H9 (cell line): ENCODE results near the gene DGUOK. TPM values are rescaled to one million over a fixed set of nuclear protein-coding genes. Genes with fewer than 3 reads are reported as not detected.

Experiments
- DNase-seq: peaks from one replicate; pipeline ENCODE4 v3.0.0-alpha.2; 2017
- H2AFZ ChIP-seq: one replicate; pipeline ENCODE4 v1.6.1; 2013; ENCODE audit warnings: mild to moderate bottlenecking, low read length, control low read depth, moderate library complexity
- H2AK5ac ChIP-seq: 2 replicates; pipeline ENCODE4 v1.6.1; 2013; ENCODE audit warnings: low read length, control low read depth, mixed read lengths; ENCODE audit not compliant: insufficient read length
- H2BK120ac ChIP-seq: one replicate; pipeline ENCODE4 v1.6.1; 2013; ENCODE audit warnings: low read depth, mild to moderate bottlenecking, low read length, control low read depth, inconsistent platforms; ENCODE audit not compliant: poor library complexity, severe bottlenecking
- H2BK12ac ChIP-seq: 2 replicates; pipeline ENCODE4 v1.6.1; 2013; ENCODE audit warnings: low read length, control low read depth, mixed read lengths, low read depth; ENCODE audit not compliant: insufficient read length
- H2BK15ac ChIP-seq: 2 replicates; pipeline ENCODE4 v1.6.1; 2013; ENCODE audit warnings: low read depth, low read length, control low read depth
- H2BK20ac ChIP-seq: one replicate; pipeline ENCODE4 v1.6.1; 2013; ENCODE audit warnings: low read depth, mild to moderate bottlenecking, low read length, control low read depth, inconsistent platforms; ENCODE audit not compliant: poor library complexity, severe bottlenecking
- H2BK5ac ChIP-seq: 2 replicates; pipeline ENCODE4 v1.6.1; 2013; ENCODE audit warnings: low read length, control low read depth, mixed read lengths; ENCODE audit not compliant: insufficient read length
- H3K14ac ChIP-seq: 2 replicates; pipeline ENCODE4 v1.6.1; 2013; ENCODE audit warnings: low read length, control low read depth; ENCODE audit not compliant: insufficient read depth
- H3K18ac ChIP-seq: 2 replicates; pipeline ENCODE4 v1.6.1; 2013; ENCODE audit warnings: low read depth, mild to moderate bottlenecking, mixed read lengths, low read length, control low read depth; ENCODE audit not compliant: insufficient read length
- H3K23ac ChIP-seq: 2 replicates; pipeline ENCODE4 v1.6.1; 2013; ENCODE audit warnings: low read length, control low read depth, mixed read lengths, low read depth; ENCODE audit not compliant: insufficient read length
- H3K23me2 ChIP-seq: 2 replicates; pipeline ENCODE4 v1.6.1; 2013; ENCODE audit warnings: low read depth, mild to moderate bottlenecking, mixed read lengths, low read length, control low read depth; ENCODE audit not compliant: insufficient read length, poor library complexity, severe bottlenecking
- H3K27ac ChIP-seq: 2 replicates; pipeline ENCODE4 v1.5.1; 2013; ENCODE audit warnings: low read length, control low read depth, mixed read lengths, low read depth; ENCODE audit not compliant: insufficient read length
- H3K27me3 ChIP-seq: 2 replicates; pipeline ENCODE4 v1.6.1; 2013; ENCODE audit warnings: low read length, control low read depth, inconsistent platforms; ENCODE audit not compliant: insufficient read depth
- H3K4ac ChIP-seq: 2 replicates; pipeline ENCODE4 v1.6.1; 2013; ENCODE audit warnings: low read depth, mild to moderate bottlenecking, control low read depth, inconsistent platforms, low read length, moderate library complexity
- H3K4me1 ChIP-seq: 2 replicates; pipeline ENCODE4 v1.6.1; 2013; ENCODE audit warnings: low read length, control low read depth, inconsistent platforms; ENCODE audit not compliant: insufficient read depth
- H3K4me2 ChIP-seq: 2 replicates; pipeline ENCODE4 v1.6.1; 2013; ENCODE audit warnings: low read length, control low read depth, mixed read lengths; ENCODE audit not compliant: insufficient read length, insufficient read depth
- H3K56ac ChIP-seq: 2 replicates; pipeline ENCODE4 v1.6.1; 2013; ENCODE audit warnings: low read depth, mild to moderate bottlenecking, mixed read lengths, low read length, control low read depth; ENCODE audit not compliant: insufficient read length
- H3K79me1 ChIP-seq: 2 replicates; pipeline ENCODE4 v1.6.1; 2013; ENCODE audit warnings: low read depth, mild to moderate bottlenecking, moderate library complexity, low read length, control low read depth, inconsistent platforms; ENCODE audit not compliant: insufficient read depth, poor library complexity, severe bottlenecking
- H3K79me2 ChIP-seq: 2 replicates; pipeline ENCODE4 v1.6.1; 2013; ENCODE audit warnings: low read length, control low read depth, inconsistent platforms; ENCODE audit not compliant: insufficient read depth
- H3K9ac ChIP-seq: 2 replicates; pipeline ENCODE4 v1.6.1; 2013; ENCODE audit warnings: low read length, control low read depth, mixed read lengths; ENCODE audit not compliant: insufficient read length; ENCODE audit errors: extremely low read depth
- H3K9me3 ChIP-seq: one replicate; pipeline ENCODE4 v1.6.1; 2013; ENCODE audit warnings: low read depth, low read length, inconsistent platforms; ENCODE audit not compliant: control insufficient read depth
- H3T11ph ChIP-seq: one replicate; pipeline ENCODE4 v1.6.1; 2013; ENCODE audit warnings: mild to moderate bottlenecking, low read length, control low read depth, inconsistent platforms
- H4K20me1 ChIP-seq: one replicate; pipeline ENCODE4 v1.6.1; 2013; ENCODE audit not compliant: control insufficient read depth, insufficient read length, insufficient read depth
- H4K5ac ChIP-seq: 2 replicates; pipeline ENCODE4 v1.6.1; 2013; ENCODE audit warnings: low read depth, mild to moderate bottlenecking, mixed read lengths, low read length, control low read depth; ENCODE audit not compliant: insufficient read length
- H4K8ac ChIP-seq: replicated peaks from 2 replicates; pipeline ENCODE4 v1.6.1; 2013; ENCODE audit warnings: low read length, control low read depth, mixed read lengths, low read depth; ENCODE audit not compliant: insufficient read length
- H4K91ac ChIP-seq: 2 replicates; pipeline ENCODE4 v1.6.1; 2013; ENCODE audit warnings: low read depth, mild to moderate bottlenecking, moderate library complexity, mixed read lengths, low read length, control low read depth; ENCODE audit not compliant: insufficient read length
- H3K27ac Mint-ChIP-seq, 3 experiments: 2 replicates in 2 of 3; 3 replicates in 1 of 3; pipeline ENCODE4 v1.8.0; 2020 to 2021; ENCODE audit warnings: mixed read lengths in 3 of 3, mild to moderate bottlenecking in 1 of 3, moderate library complexity in 1 of 3
- H3K27me3 Mint-ChIP-seq: 2 replicates; pipeline ENCODE4 v1.8.0; 2021; ENCODE audit warnings: low read depth, mild to moderate bottlenecking, moderate library complexity, mixed read lengths
- H3K36me3 Mint-ChIP-seq, 3 experiments: 2 replicates in 2 of 3; 3 replicates in 1 of 3; pipeline ENCODE4 v1.8.0; 2020 to 2021; ENCODE audit warnings: low read depth in 3 of 3, mixed read lengths in 3 of 3; ENCODE audit not compliant: insufficient read depth in 1 of 3
- H3K4me1 Mint-ChIP-seq, 2 experiments: 2 replicates each; pipeline ENCODE4 v1.8.0; 2020; ENCODE audit warnings: mixed read lengths in 2 of 2
- H3K4me3 Mint-ChIP-seq, 2 experiments: 2 replicates in 1 of 2; 3 replicates in 1 of 2; pipeline ENCODE4 v1.8.0; 2020 to 2021; ENCODE audit warnings: mild to moderate bottlenecking in 2 of 2, mixed read lengths in 2 of 2, moderate library complexity in 1 of 2
- H3K9me3 Mint-ChIP-seq, 2 experiments: 2 replicates in 1 of 2; 3 replicates in 1 of 2; pipeline ENCODE4 v1.8.0; 2020; ENCODE audit warnings: mild to moderate bottlenecking in 2 of 2, mixed read lengths in 2 of 2, moderate library complexity in 1 of 2
- CTCF ChIP-seq: fragments of 200-600 bp; sonication (generic); conservative IDR thresholded peaks from 3 replicates; pipeline ENCODE4 v1.8.0; 2021; ENCODE audit warnings: antibody characterized with exemption, mild to moderate bottlenecking
- WGBS: extraction: QIAGEN DNeasy Blood & Tissue Kit; methylation state at CpG from one replicate; pipeline ENCODE4 v1.1.7; 2013; ENCODE audit warnings: missing lambda C conversion rate, low lambda C conversion rate, mixed read lengths; ENCODE audit not compliant: insufficient read length; ENCODE audit errors: extremely low coverage; 5-methylcytosine and 5-hydroxymethylcytosine counted together
- total RNA-seq: library from RNA; stranded (reverse); gene quantifications from 2 replicates; pipeline ENCODE4 v1.2.1, GENCODE V29; 2021

The DGUOK gene
- total RNA-seq, 1 experiment from 2014 or later = 98.5 TPM

GRCh38 chr2:73888388-73888787 is 38.3 kb upstream of the DGUOK start:
- H2BK120ac ChIP-seq = no peak overlapping the region
- H3K14ac ChIP-seq = no peak overlapping the region
- no peak overlapping the region for H3K18ac ChIP-seq
- Mint-ChIP-seq H3K27ac (no peak overlapping the region; a peak in 1 of 7 replicates), H3K4me1 (peaks cover 8 to 11% of the 10 kb centered on the region in 2 experiments), H3K36me3 (no peaks in the 10 kb centered on the region), H3K9me3 (no peaks in the 10 kb centered on the region), H3K27me3 (peaks cover 2% of the 10 kb centered on the region; the same call in 1 of the 2 replicates), H3K4me3 (no peak overlapping the region)
- H3K27ac ChIP-seq = no peak overlapping the region
- H2BK5ac ChIP-seq = no peak overlapping the region
- H3K79me2 ChIP-seq = no peaks in the 10 kb centered on the region
- no peaks in the 10 kb centered on the region for H3K4me1 ChIP-seq
- H3K9ac ChIP-seq = no peak overlapping the region
- H4K91ac ChIP-seq = no peak overlapping the region
- no peak overlapping the region for H2BK12ac ChIP-seq
- H2BK15ac ChIP-seq = no peak overlapping the region
- H4K5ac ChIP-seq = no peak overlapping the region
- H3K23me2 ChIP-seq = no peaks in the 10 kb centered on the region
- H4K20me1 ChIP-seq = no peaks in the 10 kb centered on the region
- no peak overlapping the region for H2AFZ ChIP-seq
- H2BK20ac ChIP-seq = no peak overlapping the region
- H3K79me1 ChIP-seq = no peaks in the 10 kb centered on the region
- no peak for TF ChIP-seq CTCF
- H3K23ac ChIP-seq = no peak overlapping the region
- no peaks in the 10 kb centered on the region for H3K9me3 ChIP-seq
- H3K27me3 ChIP-seq = no peaks in the 10 kb centered on the region
- H3K4ac ChIP-seq = no peak overlapping the region
- DNase-seq = no peak
- no peak overlapping the region for H3T11ph ChIP-seq
- H3K4me2 ChIP-seq = no peak overlapping the region
- H2AK5ac ChIP-seq = no peak overlapping the region
- no peak overlapping the region for H3K56ac ChIP-seq
- H4K8ac ChIP-seq = no peak overlapping the region
- no CpG with 5 or more reads among the region's 2 CpGs for WGBS
